Neural progenitor cell (in vitro differentiated cells): ENCODE results near the gene RAB31.

Experiments used
- EZH2 ChIP-seq: fragments of 200-600 bp; sonication (generic); IDR thresholded peaks from 2 replicates; pipeline ENCODE4 v1.6.1; 2017; ENCODE audit warnings: antibody characterized with exemption, mild to moderate bottlenecking, moderate library complexity
- TF ChIP-seq, protein P1 (sequence below): fragments of 200-600 bp; sonication (generic); IDR thresholded peaks from 2 replicates; pipeline ENCODE4 v1.5.1; 2017; ENCODE audit warnings: antibody characterized with exemption, mild to moderate bottlenecking

DNA sequence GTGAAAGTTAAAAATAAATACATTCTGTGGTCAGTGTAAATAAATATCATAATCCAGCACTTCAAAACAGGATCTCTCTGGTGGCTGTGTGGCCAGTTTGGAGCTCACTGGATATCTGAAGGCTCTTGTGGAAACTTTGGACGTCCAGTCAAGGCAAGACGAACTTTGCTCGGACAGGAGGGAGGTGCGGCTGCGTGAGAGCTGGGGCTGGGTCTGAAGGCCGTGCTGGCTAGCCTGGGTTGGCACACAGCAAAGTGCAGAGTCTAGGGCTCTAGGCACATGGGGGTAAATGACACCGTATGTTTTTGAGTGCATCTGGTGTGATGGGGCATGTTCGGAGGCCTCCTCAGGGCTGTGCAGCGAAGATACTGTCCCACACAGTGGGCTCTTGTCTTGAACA, 98.8 kb downstream of the RAB31 start:
- TF ChIP-seq EZH2: no peak
- TF ChIP-seq, protein P1, sequence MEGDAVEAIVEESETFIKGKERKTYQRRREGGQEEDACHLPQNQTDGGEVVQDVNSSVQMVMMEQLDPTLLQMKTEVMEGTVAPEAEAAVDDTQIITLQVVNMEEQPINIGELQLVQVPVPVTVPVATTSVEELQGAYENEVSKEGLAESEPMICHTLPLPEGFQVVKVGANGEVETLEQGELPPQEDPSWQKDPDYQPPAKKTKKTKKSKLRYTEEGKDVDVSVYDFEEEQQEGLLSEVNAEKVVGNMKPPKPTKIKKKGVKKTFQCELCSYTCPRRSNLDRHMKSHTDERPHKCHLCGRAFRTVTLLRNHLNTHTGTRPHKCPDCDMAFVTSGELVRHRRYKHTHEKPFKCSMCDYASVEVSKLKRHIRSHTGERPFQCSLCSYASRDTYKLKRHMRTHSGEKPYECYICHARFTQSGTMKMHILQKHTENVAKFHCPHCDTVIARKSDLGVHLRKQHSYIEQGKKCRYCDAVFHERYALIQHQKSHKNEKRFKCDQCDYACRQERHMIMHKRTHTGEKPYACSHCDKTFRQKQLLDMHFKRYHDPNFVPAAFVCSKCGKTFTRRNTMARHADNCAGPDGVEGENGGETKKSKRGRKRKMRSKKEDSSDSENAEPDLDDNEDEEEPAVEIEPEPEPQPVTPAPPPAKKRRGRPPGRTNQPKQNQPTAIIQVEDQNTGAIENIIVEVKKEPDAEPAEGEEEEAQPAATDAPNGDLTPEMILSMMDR: no peak
